Natural killer cell (primary cell): ENCODE measurements around the gene KCNK10. TPM values are rescaled to one million over a fixed set of nuclear protein-coding genes. Genes with fewer than 3 reads are reported as not detected.

Experiments used
- ATAC-seq, 3 donors: fragments of 150-1000 bp in 2 of 3; fragments of 200-7000 bp in 1 of 3; cut with Tn5 transposase; 1 replicate in 1 of 3; 2 replicates in 2 of 3; pipeline ENCODE4 v1.10.0; 2021; ENCODE audit warnings: mild to moderate bottlenecking in 2 of 3, moderate library complexity in 2 of 3
- DNase-seq, 2 donors: peaks; one replicate each; pipeline versions ENCODE4 v3.0.0 to v3.0.0-alpha.2; 2013 to 2021; ENCODE audit warnings: mixed read lengths in 1 of 2
- H3K27ac ChIP-seq: one replicate; pipeline ENCODE4 v1.5.1; 2013; ENCODE audit warnings: mild to moderate bottlenecking, low read length
- H3K27me3 ChIP-seq: one replicate; pipeline ENCODE4 v1.6.1; 2013; ENCODE audit warnings: low read length; ENCODE audit not compliant: control insufficient read depth, insufficient read depth
- H3K36me3 ChIP-seq: one replicate; pipeline ENCODE4 v1.6.1; 2013; ENCODE audit warnings: low read length; ENCODE audit not compliant: control insufficient read depth, insufficient read depth
- H3K4me1 ChIP-seq: one replicate; pipeline ENCODE4 v1.6.1; 2013; ENCODE audit warnings: low read length; ENCODE audit not compliant: control insufficient read depth, insufficient read depth
- H3K4me3 ChIP-seq: one replicate; pipeline ENCODE4 v1.5.1; 2013; ENCODE audit warnings: low read length
- H3K9me3 ChIP-seq: one replicate; pipeline ENCODE4 v1.6.1; 2013; ENCODE audit warnings: low read length; ENCODE audit not compliant: control insufficient read depth, insufficient read depth
- H3K27ac Mint-ChIP-seq, 2 donors: one replicate each; pipeline ENCODE4 v1.8.0; 2022; ENCODE audit warnings: mild to moderate bottlenecking in 2 of 2, mixed read lengths in 2 of 2, moderate library complexity in 1 of 2
- H3K27me3 Mint-ChIP-seq, 2 donors: one replicate each; pipeline ENCODE4 v1.8.0; 2022; ENCODE audit warnings: low read depth in 2 of 2, mixed read lengths in 2 of 2
- H3K36me3 Mint-ChIP-seq: one replicate; pipeline ENCODE4 v1.8.0; 2022; ENCODE audit warnings: mixed read lengths
- H3K4me1 Mint-ChIP-seq, 2 donors: one replicate each; pipeline ENCODE4 v1.8.0; 2022; ENCODE audit warnings: mixed read lengths in 2 of 2
- H3K4me3 Mint-ChIP-seq: one replicate; pipeline ENCODE4 v1.8.0; 2022; ENCODE audit warnings: mild to moderate bottlenecking, moderate library complexity, mixed read lengths
- H3K9me3 Mint-ChIP-seq, 2 donors: one replicate each; pipeline ENCODE4 v1.8.0; 2022; ENCODE audit warnings: mixed read lengths in 2 of 2
- WGBS: methylation state at CpG from one replicate; pipeline ENCODE4 v1.1.7; 2013; ENCODE audit warnings: missing lambda C conversion rate; ENCODE audit not compliant: insufficient coverage; 5-methylcytosine and 5-hydroxymethylcytosine counted together
- intact Hi-C: fragments of 100-400 bp; cut with micrococcal nuclease; formaldehyde crosslinking; loops from one replicate; pipeline ENCODE4 v1.14.2; 2022
- total RNA-seq, 4 donors: library from RNA; stranded (reverse); fragments of 120-200 nt in 1 of 4; gene quantifications; one replicate each; pipeline versions ENCODE4 v1.2.3 to v1.2.4, GENCODE V29; 2013 to 2022
- TF ChIP-seq, protein P1 (sequence below): fragments of 200-600 bp; IDR thresholded peaks from one replicate; pipeline ENCODE4 v1.8.0; 2022; ENCODE audit warnings: antibody characterized with exemption

The KCNK10 gene
- total RNA-seq, 3 donors from 2014 or later (not counting 1 experiment from before 2014, with no cell fraction given) = not detected

DNA sequence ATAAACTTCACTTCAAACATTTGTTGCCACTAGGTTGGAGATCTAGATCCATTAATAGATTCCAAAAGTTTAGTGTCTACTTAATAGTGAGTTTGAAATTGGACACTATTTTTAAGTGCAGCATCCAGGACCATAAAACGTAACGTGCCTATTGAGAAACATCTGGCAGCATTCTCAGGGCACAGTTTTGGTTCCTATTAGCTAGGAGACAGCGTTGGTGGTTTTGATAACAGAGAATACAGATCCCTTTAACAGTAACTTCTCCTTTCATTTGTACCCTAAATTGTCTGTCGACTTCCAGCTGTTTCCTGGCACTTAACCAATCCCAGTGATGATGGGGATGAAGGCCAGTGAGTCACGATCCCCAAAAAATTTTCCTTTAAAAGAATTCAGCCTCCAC, 25.8 kb downstream of the KCNK10 start:
- DNase-seq (no peak), ATAC-seq (no peak)
- no peak overlapping the region for H3K27ac ChIP-seq
- H3K36me3 ChIP-seq = no peaks in the 10 kb centered on the region
- WGBS = 3% methylated on average over 5 of the region's 5 CpGs
- Mint-ChIP-seq H3K9me3 (no peaks in the 10 kb centered on the region), H3K27ac (no peak overlapping the region), H3K36me3 (no peaks in the 10 kb centered on the region), H3K4me3 (no peak overlapping the region), H3K27me3 (peaks cover 25% of the 10 kb centered on the region in 2 donors), H3K4me1 (no peaks in the 10 kb centered on the region)
- no peaks in the 10 kb centered on the region for H3K27me3 ChIP-seq
- no peaks in the 10 kb centered on the region for H3K4me1 ChIP-seq
- TF ChIP-seq, protein P1, sequence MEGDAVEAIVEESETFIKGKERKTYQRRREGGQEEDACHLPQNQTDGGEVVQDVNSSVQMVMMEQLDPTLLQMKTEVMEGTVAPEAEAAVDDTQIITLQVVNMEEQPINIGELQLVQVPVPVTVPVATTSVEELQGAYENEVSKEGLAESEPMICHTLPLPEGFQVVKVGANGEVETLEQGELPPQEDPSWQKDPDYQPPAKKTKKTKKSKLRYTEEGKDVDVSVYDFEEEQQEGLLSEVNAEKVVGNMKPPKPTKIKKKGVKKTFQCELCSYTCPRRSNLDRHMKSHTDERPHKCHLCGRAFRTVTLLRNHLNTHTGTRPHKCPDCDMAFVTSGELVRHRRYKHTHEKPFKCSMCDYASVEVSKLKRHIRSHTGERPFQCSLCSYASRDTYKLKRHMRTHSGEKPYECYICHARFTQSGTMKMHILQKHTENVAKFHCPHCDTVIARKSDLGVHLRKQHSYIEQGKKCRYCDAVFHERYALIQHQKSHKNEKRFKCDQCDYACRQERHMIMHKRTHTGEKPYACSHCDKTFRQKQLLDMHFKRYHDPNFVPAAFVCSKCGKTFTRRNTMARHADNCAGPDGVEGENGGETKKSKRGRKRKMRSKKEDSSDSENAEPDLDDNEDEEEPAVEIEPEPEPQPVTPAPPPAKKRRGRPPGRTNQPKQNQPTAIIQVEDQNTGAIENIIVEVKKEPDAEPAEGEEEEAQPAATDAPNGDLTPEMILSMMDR = no peak
- intact Hi-C loops = no loop called here
- H3K4me3 ChIP-seq = no peak overlapping the region
- no peaks in the 10 kb centered on the region for H3K9me3 ChIP-seq

DNA sequence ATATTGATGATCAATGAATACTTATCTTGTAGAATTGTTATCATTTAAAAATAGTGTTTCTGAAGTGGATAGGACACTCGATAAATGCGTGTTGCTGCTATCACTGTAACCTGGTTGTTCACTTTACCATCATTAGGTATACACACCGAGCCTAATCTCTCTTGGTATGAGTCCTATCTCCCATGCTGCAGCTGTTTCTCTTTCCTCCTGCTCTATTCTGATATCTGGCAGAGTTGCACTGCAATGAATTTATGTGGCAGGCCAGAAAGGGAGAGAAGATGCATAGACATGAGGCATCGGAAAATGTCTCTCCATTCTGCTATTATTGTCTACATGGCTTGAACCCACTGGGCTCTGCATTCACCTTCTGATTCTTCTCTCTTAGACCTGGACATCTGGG, 26.7 kb downstream of the KCNK10 start:
- H3K9me3 Mint-ChIP-seq = no peaks in the 10 kb centered on the region
- no peak overlapping the region for H3K27ac Mint-ChIP-seq
- H3K4me3 ChIP-seq = no peak overlapping the region
- TF ChIP-seq, protein P1 = no peak
- intact Hi-C loops = no loop called here
- no peak overlapping the region for H3K4me3 Mint-ChIP-seq
- no peaks in the 10 kb centered on the region for H3K36me3 ChIP-seq
- H3K4me1 ChIP-seq = no peaks in the 10 kb centered on the region
- no peaks in the 10 kb centered on the region for H3K4me1 Mint-ChIP-seq
- DNase-seq = no peak
- no peaks in the 10 kb centered on the region for H3K27me3 ChIP-seq
- H3K36me3 Mint-ChIP-seq = no peaks in the 10 kb centered on the region
- no peak for ATAC-seq
- H3K27me3 Mint-ChIP-seq = peaks cover 15 to 17% of the 10 kb centered on the region in 2 donors
- WGBS = 68% methylated on average over 4 of the region's 4 CpGs
- no peaks in the 10 kb centered on the region for H3K9me3 ChIP-seq
- H3K27ac ChIP-seq = no peak overlapping the region

DNA sequence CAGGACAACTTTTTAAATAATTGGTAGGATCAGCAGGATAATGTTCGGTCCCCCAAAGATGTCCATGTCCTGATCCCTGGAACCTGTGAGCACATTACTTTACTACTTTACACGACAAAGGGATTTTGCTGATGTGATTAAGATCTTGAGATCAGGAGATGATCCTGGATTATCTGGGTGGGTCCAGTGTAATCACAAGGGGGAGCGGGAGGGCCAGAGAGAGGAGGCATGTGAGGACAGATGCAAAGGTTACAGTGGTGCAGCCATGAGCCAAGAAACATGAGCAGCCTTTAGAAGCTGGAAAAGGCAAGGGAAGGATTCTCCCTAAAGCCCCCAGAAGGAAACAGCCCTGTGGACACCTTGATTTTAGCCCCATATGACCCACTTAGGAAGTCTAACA, 33.1 kb downstream of the KCNK10 start:
- intact Hi-C loops = no loop called here

DNA sequence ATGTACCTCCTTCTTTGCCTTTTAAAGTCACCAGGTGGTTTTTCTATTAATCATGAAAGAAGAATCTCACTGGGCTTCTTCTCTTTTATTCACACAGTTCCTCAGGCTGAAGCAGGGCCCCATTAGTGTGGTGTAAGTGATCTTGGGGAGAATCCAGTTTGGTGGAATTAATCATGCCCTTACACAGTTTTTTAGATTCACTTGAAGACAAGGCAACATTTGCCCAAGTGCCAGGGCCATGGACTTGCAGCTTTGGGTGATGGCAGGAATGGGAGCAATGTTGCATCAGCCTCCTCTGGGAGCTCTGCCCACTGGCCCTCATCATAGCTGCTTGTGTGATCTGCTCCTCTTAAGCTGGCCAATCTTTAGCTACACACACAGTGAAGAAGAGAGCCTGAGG, 33.8 kb downstream of the KCNK10 start:
- no peaks in the 10 kb centered on the region for H3K36me3 ChIP-seq
- no peak overlapping the region for H3K27ac Mint-ChIP-seq
- H3K9me3 ChIP-seq = no peaks in the 10 kb centered on the region
- H3K27me3 Mint-ChIP-seq = peaks cover 7 to 12% of the 10 kb centered on the region in 2 donors
- no peak overlapping the region for H3K4me3 Mint-ChIP-seq
- H3K4me3 ChIP-seq = no peak overlapping the region
- ATAC-seq (no peak), DNase-seq (no peak)
- no peaks in the 10 kb centered on the region for H3K9me3 Mint-ChIP-seq
- no peaks in the 10 kb centered on the region for H3K36me3 Mint-ChIP-seq
- H3K27me3 ChIP-seq = no peaks in the 10 kb centered on the region
- H3K27ac ChIP-seq = no peak overlapping the region
- H3K4me1 ChIP-seq = no peaks in the 10 kb centered on the region
- H3K4me1 Mint-ChIP-seq = no peaks in the 10 kb centered on the region
- TF ChIP-seq, protein P1 = no peak
- intact Hi-C loops = no loop called here

More for the DNA sequence above, 33.1 kb downstream of the KCNK10 start:
- Histone ChIP-seq H3K36me3 (no peaks in the 10 kb centered on the region), H3K4me3 (no peak overlapping the region), H3K27me3 (no peaks in the 10 kb centered on the region), H3K9me3 (no peaks in the 10 kb centered on the region), H3K27ac (no peak overlapping the region), H3K4me1 (no peaks in the 10 kb centered on the region)
- no peaks in the 10 kb centered on the region for H3K9me3 Mint-ChIP-seq
- DNase-seq = no peak
- peaks cover 7 to 12% of the 10 kb centered on the region in 2 donors for H3K27me3 Mint-ChIP-seq
- no peak for ATAC-seq
- no peak overlapping the region for H3K4me3 Mint-ChIP-seq
- no peak overlapping the region for H3K27ac Mint-ChIP-seq
- TF ChIP-seq, protein P1 = no peak
- H3K36me3 Mint-ChIP-seq = no peaks in the 10 kb centered on the region
- WGBS = 88% methylated on average over 3 of the region's 3 CpGs
- no peaks in the 10 kb centered on the region for H3K4me1 Mint-ChIP-seq
